ENCODE results near the gene ZC3H15.

The ZC3H15 gene

GRCh38 chr2:186486651-186487647 is 889 bp downstream of the ZC3H15 start:
- H3K27ac ChIP-seq (ENCODE audit: low read depth, low read length): peak overlapping the region; percentile 96
- H3K9me3 ChIP-seq (ENCODE audit: control insufficient read depth in 5 of 5, low read length in 5 of 5): peaks cover 0 to 3% (median 0%) of the 10 kb centered on the region in 5 donors
- peak overlapping the region; percentile 66 to 97 (median 88) for H3K4me3 ChIP-seq (ENCODE audit: low read depth in 1 of 5, low read length in 5 of 5)
- peaks cover 0 to 3% (median 0%) of the 10 kb centered on the region in 5 donors for H3K36me3 ChIP-seq (ENCODE audit: control insufficient read depth in 5 of 5, insufficient read depth in 5 of 5, low read length in 5 of 5)
- peaks cover 5 to 58% (median 44%) of the 10 kb centered on the region in 5 donors for H3K4me1 ChIP-seq (ENCODE audit: control insufficient read depth in 5 of 5, insufficient read depth in 5 of 5, low read length in 5 of 5)
- H3K9ac ChIP-seq (ENCODE audit: low read length in 5 of 5): peak overlapping the region; percentile 95 to 99 (median 96)
- H3K27me3 ChIP-seq (ENCODE audit: control insufficient read depth in 5 of 5, insufficient read depth in 4 of 5, low read length in 5 of 5): peaks cover 0 to 4% (median 0%) of the 10 kb centered on the region in 5 donors

- Histone ChIP-seq H3K4me1 (ENCODE audit: control insufficient read depth in 5 of 5, insufficient read depth in 5 of 5, low read length in 5 of 5) (peaks cover 0 to 29% (median 28%) of the 10 kb centered on the region in 5 donors), H3K27ac (ENCODE audit: low read depth, low read length) (no peak overlapping the region), H3K36me3 (ENCODE audit: control insufficient read depth in 5 of 5, insufficient read depth in 5 of 5, low read length in 5 of 5) (peaks cover 21 to 29% (median 24%) of the 10 kb centered on the region in 5 donors), H3K9ac (ENCODE audit: low read length in 5 of 5) (no peak overlapping the region), H3K9me3 (ENCODE audit: control insufficient read depth in 5 of 5, low read length in 5 of 5) (no peaks in the 10 kb centered on the region), H3K4me3 (ENCODE audit: low read depth in 1 of 5, low read length in 5 of 5) (no peak overlapping the region), H3K27me3 (ENCODE audit: control insufficient read depth in 5 of 5, insufficient read depth in 4 of 5, low read length in 5 of 5) (no peaks in the 10 kb centered on the region)
Measured at GRCh38 chr2:186493564-186494085, 7.6 kb downstream of the ZC3H15 start.

GRCh38 chr2:186496401-186496800 is 10.3 kb downstream of the ZC3H15 start:
- H3K4me3 ChIP-seq (ENCODE audit: low read depth in 1 of 5, low read length in 5 of 5): no peak overlapping the region
- no peak overlapping the region for H3K9ac ChIP-seq (ENCODE audit: low read length in 5 of 5)
- H3K36me3 ChIP-seq (ENCODE audit: control insufficient read depth in 5 of 5, insufficient read depth in 5 of 5, low read length in 5 of 5): peaks cover 33 to 49% (median 45%) of the 10 kb centered on the region in 5 donors
- peaks cover 0 to 19% (median 9%) of the 10 kb centered on the region in 5 donors for H3K4me1 ChIP-seq (ENCODE audit: control insufficient read depth in 5 of 5, insufficient read depth in 5 of 5, low read length in 5 of 5)
- H3K27ac ChIP-seq (ENCODE audit: low read depth, low read length): no peak overlapping the region
- H3K9me3 ChIP-seq (ENCODE audit: control insufficient read depth in 5 of 5, low read length in 5 of 5): no peaks in the 10 kb centered on the region
- H3K27me3 ChIP-seq (ENCODE audit: control insufficient read depth in 5 of 5, insufficient read depth in 4 of 5, low read length in 5 of 5): no peaks in the 10 kb centered on the region

- Histone ChIP-seq H3K4me1 (ENCODE audit: control insufficient read depth in 5 of 5, insufficient read depth in 5 of 5, low read length in 5 of 5) (peaks cover 0 to 10% (median 0%) of the 10 kb centered on the region in 5 donors), H3K27me3 (ENCODE audit: control insufficient read depth in 5 of 5, insufficient read depth in 4 of 5, low read length in 5 of 5) (no peaks in the 10 kb centered on the region), H3K9ac (ENCODE audit: low read length in 5 of 5) (no peak overlapping the region), H3K4me3 (ENCODE audit: low read depth in 1 of 5, low read length in 5 of 5) (no peak overlapping the region), H3K36me3 (ENCODE audit: control insufficient read depth in 5 of 5, insufficient read depth in 5 of 5, low read length in 5 of 5) (peaks cover 44 to 58% (median 55%) of the 10 kb centered on the region in 5 donors), H3K27ac (ENCODE audit: low read depth, low read length) (no peak overlapping the region), H3K9me3 (ENCODE audit: control insufficient read depth in 5 of 5, low read length in 5 of 5) (no peaks in the 10 kb centered on the region)
Measured at GRCh38 chr2:186497928-186498327, 11.9 kb downstream of the ZC3H15 start.

GRCh38 chr2:186498834-186499233 is 12.8 kb downstream of the ZC3H15 start:
- no peaks in the 10 kb centered on the region for H3K9me3 ChIP-seq (ENCODE audit: control insufficient read depth in 5 of 5, low read length in 5 of 5)
- no peak overlapping the region for H3K27ac ChIP-seq (ENCODE audit: low read depth, low read length)
- no peak overlapping the region for H3K4me3 ChIP-seq (ENCODE audit: low read depth in 1 of 5, low read length in 5 of 5)
- H3K36me3 ChIP-seq (ENCODE audit: control insufficient read depth in 5 of 5, insufficient read depth in 5 of 5, low read length in 5 of 5): peaks cover 47 to 67% (median 55%) of the 10 kb centered on the region in 5 donors
- H3K9ac ChIP-seq (ENCODE audit: low read length in 5 of 5): no peak overlapping the region
- H3K27me3 ChIP-seq (ENCODE audit: control insufficient read depth in 5 of 5, insufficient read depth in 4 of 5, low read length in 5 of 5): no peaks in the 10 kb centered on the region
- peaks cover 0 to under 1% (median 0%) of the 10 kb centered on the region in 5 donors for H3K4me1 ChIP-seq (ENCODE audit: control insufficient read depth in 5 of 5, insufficient read depth in 5 of 5, low read length in 5 of 5)

GRCh38 chr2:186503827-186504606 is 18.0 kb downstream of the ZC3H15 start:
- H3K9me3 ChIP-seq (ENCODE audit: control insufficient read depth in 5 of 5, low read length in 5 of 5): no peaks in the 10 kb centered on the region
- H3K27ac ChIP-seq (ENCODE audit: low read depth, low read length): no peak overlapping the region
- H3K9ac ChIP-seq (ENCODE audit: low read length in 5 of 5): no peak overlapping the region
- H3K4me1 ChIP-seq (ENCODE audit: control insufficient read depth in 5 of 5, insufficient read depth in 5 of 5, low read length in 5 of 5): no peaks in the 10 kb centered on the region
- no peaks in the 10 kb centered on the region for H3K27me3 ChIP-seq (ENCODE audit: control insufficient read depth in 5 of 5, insufficient read depth in 4 of 5, low read length in 5 of 5)
- no peak overlapping the region for H3K4me3 ChIP-seq (ENCODE audit: low read depth in 1 of 5, low read length in 5 of 5)
- H3K36me3 ChIP-seq (ENCODE audit: control insufficient read depth in 5 of 5, insufficient read depth in 5 of 5, low read length in 5 of 5): peaks cover 51 to 85% (median 66%) of the 10 kb centered on the region in 5 donors

GRCh38 chr2:186508263-186508662 is 22.2 kb downstream of the ZC3H15 start:
- H3K9me3 ChIP-seq (ENCODE audit: control insufficient read depth in 5 of 5, low read length in 5 of 5): no peaks in the 10 kb centered on the region
- H3K27me3 ChIP-seq (ENCODE audit: control insufficient read depth in 5 of 5, insufficient read depth in 4 of 5, low read length in 5 of 5): no peaks in the 10 kb centered on the region
- no peak overlapping the region for H3K27ac ChIP-seq (ENCODE audit: low read depth, low read length)
- H3K4me3 ChIP-seq (ENCODE audit: low read depth in 1 of 5, low read length in 5 of 5): no peak overlapping the region
- H3K4me1 ChIP-seq (ENCODE audit: control insufficient read depth in 5 of 5, insufficient read depth in 5 of 5, low read length in 5 of 5): no peaks in the 10 kb centered on the region
- H3K36me3 ChIP-seq (ENCODE audit: control insufficient read depth in 5 of 5, insufficient read depth in 5 of 5, low read length in 5 of 5): peaks cover 40 to 63% (median 55%) of the 10 kb centered on the region in 5 donors
- no peak overlapping the region for H3K9ac ChIP-seq (ENCODE audit: low read length in 5 of 5)

GRCh38 chr2:186515376-186515775 is 29.3 kb downstream of the ZC3H15 start:
- no peak overlapping the region for H3K27ac ChIP-seq (ENCODE audit: low read depth, low read length)
- H3K36me3 ChIP-seq (ENCODE audit: control insufficient read depth in 5 of 5, insufficient read depth in 5 of 5, low read length in 5 of 5): peaks cover 7 to 26% (median 11%) of the 10 kb centered on the region in 5 donors
- H3K4me3 ChIP-seq (ENCODE audit: low read depth in 1 of 5, low read length in 5 of 5): no peak overlapping the region
- no peaks in the 10 kb centered on the region for H3K9me3 ChIP-seq (ENCODE audit: control insufficient read depth in 5 of 5, low read length in 5 of 5)
- H3K4me1 ChIP-seq (ENCODE audit: control insufficient read depth in 5 of 5, insufficient read depth in 5 of 5, low read length in 5 of 5): peaks cover 0 to 6% (median 0%) of the 10 kb centered on the region in 5 donors
- no peaks in the 10 kb centered on the region for H3K27me3 ChIP-seq (ENCODE audit: control insufficient read depth in 5 of 5, insufficient read depth in 4 of 5, low read length in 5 of 5)
- H3K9ac ChIP-seq (ENCODE audit: low read length in 5 of 5): peak overlapping the region in 1 of 5 donors; percentile 32

- H3K27ac ChIP-seq (ENCODE audit: low read depth, low read length): no peak overlapping the region
- no peak overlapping the region for H3K9ac ChIP-seq (ENCODE audit: low read length in 5 of 5)
- H3K4me1 ChIP-seq (ENCODE audit: control insufficient read depth in 5 of 5, insufficient read depth in 5 of 5, low read length in 5 of 5): peaks cover 0 to 6% (median 0%) of the 10 kb centered on the region in 5 donors
- H3K36me3 ChIP-seq (ENCODE audit: control insufficient read depth in 5 of 5, insufficient read depth in 5 of 5, low read length in 5 of 5): peaks cover 11 to 32% (median 14%) of the 10 kb centered on the region in 5 donors
- H3K27me3 ChIP-seq (ENCODE audit: control insufficient read depth in 5 of 5, insufficient read depth in 4 of 5, low read length in 5 of 5): no peaks in the 10 kb centered on the region
- H3K4me3 ChIP-seq (ENCODE audit: low read depth in 1 of 5, low read length in 5 of 5): no peak overlapping the region
- no peaks in the 10 kb centered on the region for H3K9me3 ChIP-seq (ENCODE audit: control insufficient read depth in 5 of 5, low read length in 5 of 5)
Measured at GRCh38 chr2:186516396-186516795, 30.3 kb downstream of the ZC3H15 start.
